ENCODE measurements around the gene LINS1.

GRCh38 chr15:100517846-100518245 lies 84.1 kb downstream of the LINS1 start:
- no peak for TF ChIP-seq POLR2AphosphoS5 (IDR thresholded peaks at IDR 0.05; ENCODE audit: low read depth)
- TF ChIP-seq, protein P1, sequence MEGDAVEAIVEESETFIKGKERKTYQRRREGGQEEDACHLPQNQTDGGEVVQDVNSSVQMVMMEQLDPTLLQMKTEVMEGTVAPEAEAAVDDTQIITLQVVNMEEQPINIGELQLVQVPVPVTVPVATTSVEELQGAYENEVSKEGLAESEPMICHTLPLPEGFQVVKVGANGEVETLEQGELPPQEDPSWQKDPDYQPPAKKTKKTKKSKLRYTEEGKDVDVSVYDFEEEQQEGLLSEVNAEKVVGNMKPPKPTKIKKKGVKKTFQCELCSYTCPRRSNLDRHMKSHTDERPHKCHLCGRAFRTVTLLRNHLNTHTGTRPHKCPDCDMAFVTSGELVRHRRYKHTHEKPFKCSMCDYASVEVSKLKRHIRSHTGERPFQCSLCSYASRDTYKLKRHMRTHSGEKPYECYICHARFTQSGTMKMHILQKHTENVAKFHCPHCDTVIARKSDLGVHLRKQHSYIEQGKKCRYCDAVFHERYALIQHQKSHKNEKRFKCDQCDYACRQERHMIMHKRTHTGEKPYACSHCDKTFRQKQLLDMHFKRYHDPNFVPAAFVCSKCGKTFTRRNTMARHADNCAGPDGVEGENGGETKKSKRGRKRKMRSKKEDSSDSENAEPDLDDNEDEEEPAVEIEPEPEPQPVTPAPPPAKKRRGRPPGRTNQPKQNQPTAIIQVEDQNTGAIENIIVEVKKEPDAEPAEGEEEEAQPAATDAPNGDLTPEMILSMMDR (conservative IDR thresholded peaks at IDR 0.05; ENCODE audit: low read depth in 2 of 2) = no peak
- TF ChIP-seq JUNB (IDR thresholded peaks at IDR 0.05; ENCODE audit: unreplicated experiment) = no peak
- no peak for TF ChIP-seq EZH2 (IDR thresholded peaks at IDR 0.05; ENCODE audit: low read depth, unreplicated experiment)
- TF ChIP-seq CREB1 (CRISPR knock-in tag; IDR thresholded peaks at IDR 0.05; ENCODE audit: low read depth) = no peak
- TF ChIP-seq NANOG (IDR thresholded peaks at IDR 0.05; ENCODE audit: borderline replicate concordance) = no peak
